ENCODE data around the gene ADGRG3.

Gene ADGRG3, protein sequence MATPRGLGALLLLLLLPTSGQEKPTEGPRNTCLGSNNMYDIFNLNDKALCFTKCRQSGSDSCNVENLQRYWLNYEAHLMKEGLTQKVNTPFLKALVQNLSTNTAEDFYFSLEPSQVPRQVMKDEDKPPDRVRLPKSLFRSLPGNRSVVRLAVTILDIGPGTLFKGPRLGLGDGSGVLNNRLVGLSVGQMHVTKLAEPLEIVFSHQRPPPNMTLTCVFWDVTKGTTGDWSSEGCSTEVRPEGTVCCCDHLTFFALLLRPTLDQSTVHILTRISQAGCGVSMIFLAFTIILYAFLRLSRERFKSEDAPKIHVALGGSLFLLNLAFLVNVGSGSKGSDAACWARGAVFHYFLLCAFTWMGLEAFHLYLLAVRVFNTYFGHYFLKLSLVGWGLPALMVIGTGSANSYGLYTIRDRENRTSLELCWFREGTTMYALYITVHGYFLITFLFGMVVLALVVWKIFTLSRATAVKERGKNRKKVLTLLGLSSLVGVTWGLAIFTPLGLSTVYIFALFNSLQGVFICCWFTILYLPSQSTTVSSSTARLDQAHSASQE

DNA sequence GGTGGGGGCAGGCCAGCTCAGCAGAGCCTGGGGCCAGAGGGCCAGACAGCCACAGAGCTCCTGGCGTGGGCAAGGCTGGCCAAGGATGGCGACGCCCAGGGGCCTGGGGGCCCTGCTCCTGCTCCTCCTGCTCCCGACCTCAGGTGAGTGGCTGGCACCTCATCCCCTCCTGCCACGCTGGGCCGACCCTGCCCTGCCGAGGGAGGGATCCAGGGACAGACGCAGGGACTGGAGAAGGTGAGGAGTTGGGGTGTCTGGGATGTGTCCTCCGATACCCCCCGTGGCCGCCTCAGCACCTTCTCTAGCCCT, at the start of gene ADGRG3:
Gene ADGRG3 (plus strand): TSS at position 44 of the 309 bp plus-strand sequence. CDS start 42 bp downstream, at position 86.
- no peak for DNase-seq (ENCODE audit: low read depth)

- no peak for DNase-seq (ENCODE audit: low read depth)
Measured at GRCh38 chr16:57619133-57619605, 48.9 kb upstream of the ADGRG3 start.

- DNase-seq (ENCODE audit: low read depth): no peak
Measured at GRCh38 chr16:57619606-57620334, 48.3 kb upstream of the ADGRG3 start.

DNA sequence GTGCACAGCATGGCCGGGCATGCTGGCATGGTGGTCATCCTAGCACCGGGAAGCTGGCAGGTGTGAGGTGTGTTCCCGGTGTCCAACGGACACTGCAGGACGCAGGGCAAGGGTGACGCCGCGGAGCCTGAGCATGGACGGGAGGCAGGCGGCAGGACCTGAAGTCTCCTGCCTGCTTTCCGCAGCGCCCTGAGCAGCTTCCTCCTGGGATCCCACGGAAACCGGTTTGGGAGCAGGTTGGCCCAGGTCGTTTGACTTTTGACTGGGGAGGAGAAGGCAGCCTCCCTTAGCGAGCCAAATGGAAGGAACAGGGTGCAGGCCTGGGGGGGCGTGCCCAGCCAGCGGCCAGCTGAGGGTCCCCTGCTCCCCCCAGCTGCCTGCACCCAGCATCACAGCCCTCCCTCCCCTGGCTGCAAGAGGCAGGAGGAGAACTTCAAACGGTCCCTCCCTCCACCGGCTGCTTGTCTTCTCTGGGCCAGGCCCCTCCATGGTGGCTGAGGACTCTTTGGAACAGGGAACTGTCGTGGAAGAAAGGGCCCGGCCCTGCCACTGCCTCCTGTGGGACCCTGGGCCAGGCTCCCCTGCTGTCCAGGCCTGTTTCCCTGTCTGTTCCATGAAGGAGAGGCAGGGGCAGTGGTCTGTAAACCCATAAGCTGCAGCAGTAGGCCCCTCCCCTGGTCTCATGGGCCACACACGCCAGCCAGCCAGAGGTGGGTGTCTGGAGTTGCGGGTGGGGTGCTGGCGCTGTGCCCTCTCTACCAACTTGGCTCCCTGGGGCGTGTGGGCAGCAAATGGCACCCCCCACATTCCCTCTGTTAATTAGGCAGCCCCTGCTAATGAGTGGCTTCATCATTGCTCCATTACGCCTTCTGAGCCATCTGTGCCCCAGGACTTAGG, 47.5 kb upstream of the ADGRG3 start:
- DNase-seq (ENCODE audit: low read depth): no peak

DNA sequence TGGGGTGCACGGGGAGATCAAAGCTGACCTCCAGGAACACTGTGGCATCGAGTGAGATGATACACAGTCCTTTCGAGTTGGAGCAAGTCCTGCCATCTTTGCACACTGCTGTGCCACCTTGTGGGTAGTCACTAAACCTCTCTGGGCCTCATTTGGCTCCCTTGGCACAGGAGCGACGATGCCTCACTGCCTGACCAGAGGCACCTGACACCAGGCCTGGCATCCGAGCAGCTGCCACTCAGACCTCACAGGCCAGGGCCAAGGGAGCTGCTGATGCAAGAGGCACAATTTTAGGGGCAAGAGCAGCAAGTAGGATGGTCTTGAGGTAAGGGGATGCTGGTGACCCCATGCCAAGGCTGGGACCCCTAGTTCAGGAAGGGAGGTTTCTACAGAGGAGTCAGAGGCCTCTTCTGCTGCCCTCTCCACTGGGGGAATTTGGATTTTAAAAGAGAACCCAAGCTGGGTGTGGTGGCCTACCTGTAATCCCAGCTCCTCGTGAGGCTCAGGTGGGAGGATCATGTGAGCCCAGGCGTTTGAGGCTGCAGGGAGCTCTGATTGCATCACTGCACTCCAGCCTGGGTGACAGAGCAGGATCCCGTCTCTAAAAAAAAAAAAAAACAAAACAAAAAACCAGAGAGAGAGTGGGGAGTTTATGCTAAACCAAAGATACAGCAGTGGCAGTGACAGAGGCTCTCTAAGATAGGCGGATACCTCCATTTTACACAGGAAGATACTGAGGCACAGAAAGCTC, 46.4 kb upstream of the ADGRG3 start:
- no peak for DNase-seq (ENCODE audit: low read depth)

DNA sequence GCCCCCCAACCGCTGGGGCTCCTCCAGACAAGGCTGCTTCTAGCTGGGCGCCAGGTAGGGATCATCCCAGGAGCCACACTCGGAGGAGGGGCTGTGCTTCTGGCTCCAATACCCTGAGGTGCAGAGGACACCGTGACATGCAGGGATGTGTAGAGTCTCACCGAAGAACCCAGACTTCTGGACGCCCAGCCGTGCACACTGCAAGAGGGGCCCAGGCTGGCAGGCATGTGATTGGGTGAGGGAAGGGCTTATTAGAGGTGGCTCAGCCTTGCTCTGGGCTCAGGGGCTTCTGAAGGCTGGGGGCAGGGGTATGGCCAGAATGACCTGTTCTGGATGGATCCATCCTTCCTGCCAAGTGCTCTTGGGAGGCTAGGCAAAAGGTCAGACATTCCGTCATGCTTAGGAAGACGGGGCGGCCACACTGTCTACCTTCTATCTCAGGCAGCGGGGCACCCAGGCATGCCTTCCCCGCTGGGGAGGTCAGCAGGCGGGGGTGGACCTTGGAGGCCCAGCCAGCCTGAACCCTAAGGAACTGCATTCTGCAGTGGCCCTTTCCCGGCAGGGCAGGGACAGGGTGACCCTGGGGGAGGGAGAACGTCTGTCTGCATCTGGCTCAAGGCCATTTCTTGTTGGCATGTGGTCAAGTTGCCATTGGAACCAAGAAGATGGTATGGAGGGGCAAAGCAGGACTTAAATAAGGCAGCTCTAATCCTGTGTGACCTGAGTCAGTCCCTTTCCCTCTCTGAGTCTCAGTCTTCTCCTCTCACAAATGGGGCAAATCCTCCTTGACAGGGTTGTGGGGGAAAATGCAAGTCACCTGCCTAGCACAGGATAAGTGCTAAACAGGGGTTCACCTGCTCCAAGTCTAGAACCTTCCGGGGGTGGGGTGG, 45.5 kb upstream of the ADGRG3 start:
- no peak for DNase-seq (ENCODE audit: low read depth)

- DNase-seq (ENCODE audit: low read depth): no peak
Measured at GRCh38 chr16:57623251-57624043, 44.7 kb upstream of the ADGRG3 start.

DNA sequence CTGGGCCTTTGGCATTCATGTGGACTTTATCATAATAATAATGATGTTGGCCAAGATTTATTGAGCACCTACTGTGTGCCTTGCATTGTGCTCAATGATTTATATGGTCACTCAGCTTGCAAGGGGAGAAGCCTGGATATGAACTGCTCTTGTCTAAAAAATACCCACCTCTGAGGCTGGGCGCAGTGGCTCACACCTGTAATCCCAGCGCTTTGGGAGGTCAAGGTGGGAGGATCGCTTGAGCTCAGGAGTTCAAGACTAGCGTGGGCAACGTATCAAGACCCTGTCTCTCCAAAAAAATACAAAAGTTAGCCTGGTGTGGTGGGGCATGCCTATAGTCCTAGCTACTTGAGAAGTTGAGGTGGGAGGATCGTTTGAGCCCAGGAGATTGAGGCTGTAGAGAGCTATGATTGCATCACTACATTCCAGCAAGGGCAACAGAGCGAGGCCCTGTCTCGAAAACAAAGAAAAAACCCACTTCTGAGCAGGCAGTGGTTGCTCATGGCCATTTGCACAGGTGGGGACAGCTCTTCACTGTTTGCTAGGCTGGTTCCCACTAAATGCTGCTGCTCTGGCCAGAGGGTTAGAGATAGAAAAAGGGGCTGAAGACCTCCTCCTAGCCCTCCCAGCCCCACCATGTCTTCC, 43.9 kb upstream of the ADGRG3 start:
- no peak for DNase-seq (ENCODE audit: low read depth)

DNA sequence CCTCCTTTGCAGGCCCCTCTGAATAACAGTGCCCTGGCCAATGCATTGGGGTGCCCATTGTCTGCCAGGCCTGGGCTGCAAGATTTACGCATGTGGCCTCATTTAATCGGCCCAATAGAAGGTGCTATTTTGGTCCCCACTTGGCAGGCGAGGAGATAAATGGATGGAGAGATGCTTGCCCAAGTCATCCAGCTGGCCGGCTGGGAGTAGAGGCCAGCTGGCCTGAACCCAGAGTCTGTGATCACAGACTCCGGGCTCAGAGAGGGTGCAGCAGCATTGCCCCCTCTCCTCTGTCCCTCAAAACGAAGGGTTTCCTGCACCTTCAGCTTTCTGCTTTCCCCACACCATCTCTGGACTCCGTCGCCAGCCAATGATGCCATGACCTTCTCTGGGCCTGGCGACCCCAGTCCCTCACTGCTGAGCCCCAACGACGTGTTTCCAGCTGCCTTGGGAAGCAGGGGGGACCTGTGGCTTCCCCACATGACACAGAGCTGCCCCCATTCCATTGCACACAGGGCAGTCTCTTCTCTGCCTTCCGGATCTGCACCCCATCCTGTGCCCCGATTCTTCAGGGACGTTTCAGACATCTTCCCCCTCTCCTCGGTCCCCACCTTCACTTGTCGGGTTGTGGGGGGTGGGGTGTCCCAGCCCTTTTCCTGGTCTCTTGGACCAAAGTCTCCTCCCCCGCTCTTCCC, 43.2 kb upstream of the ADGRG3 start:
- no peak for DNase-seq (ENCODE audit: low read depth)

GRCh38 chr16:57626420-57627170, 41.5 kb upstream of the ADGRG3 start:
- no peak for DNase-seq (ENCODE audit: low read depth)

- no peak for DNase-seq (ENCODE audit: low read depth)
Measured at GRCh38 chr16:57627184-57627871, 40.8 kb upstream of the ADGRG3 start.

- DNase-seq (ENCODE audit: low read depth): peak; percentile 26
Measured at GRCh38 chr16:57628008-57628781, 39.9 kb upstream of the ADGRG3 start, which contains the start of gene ADGRG1. TSS of gene ADGRG1 (plus strand) at chr16:57628630. CDS start at chr16:57650288, 21,658 bp downstream.

DNA sequence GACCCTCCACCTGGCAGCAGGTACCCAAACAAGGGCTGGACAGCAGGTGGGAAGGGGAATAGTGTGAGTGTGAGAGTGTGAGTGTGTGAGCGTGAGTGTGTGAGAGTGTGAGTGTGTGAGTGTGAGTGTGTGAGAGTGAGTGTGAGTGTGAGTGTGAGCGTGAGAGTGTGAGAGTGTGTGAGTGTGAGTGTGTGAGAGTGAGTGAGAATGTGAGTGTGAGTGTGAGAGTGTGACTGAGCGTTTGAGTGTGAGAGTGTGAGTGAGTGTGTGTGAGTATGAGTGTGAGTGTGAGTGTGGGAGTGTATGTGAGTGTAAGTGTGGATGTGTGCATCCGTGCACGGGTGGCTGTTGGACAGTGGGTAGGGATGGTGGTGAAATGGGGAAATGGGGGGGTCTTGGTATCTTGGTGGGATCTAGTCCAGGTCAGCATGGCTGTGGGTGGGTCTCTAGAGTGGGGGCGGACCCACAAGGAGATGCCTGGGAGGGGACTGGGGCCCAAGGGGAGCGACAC, 39.3 kb upstream of the ADGRG3 start:
- no peak for DNase-seq (ENCODE audit: low read depth)

DNA sequence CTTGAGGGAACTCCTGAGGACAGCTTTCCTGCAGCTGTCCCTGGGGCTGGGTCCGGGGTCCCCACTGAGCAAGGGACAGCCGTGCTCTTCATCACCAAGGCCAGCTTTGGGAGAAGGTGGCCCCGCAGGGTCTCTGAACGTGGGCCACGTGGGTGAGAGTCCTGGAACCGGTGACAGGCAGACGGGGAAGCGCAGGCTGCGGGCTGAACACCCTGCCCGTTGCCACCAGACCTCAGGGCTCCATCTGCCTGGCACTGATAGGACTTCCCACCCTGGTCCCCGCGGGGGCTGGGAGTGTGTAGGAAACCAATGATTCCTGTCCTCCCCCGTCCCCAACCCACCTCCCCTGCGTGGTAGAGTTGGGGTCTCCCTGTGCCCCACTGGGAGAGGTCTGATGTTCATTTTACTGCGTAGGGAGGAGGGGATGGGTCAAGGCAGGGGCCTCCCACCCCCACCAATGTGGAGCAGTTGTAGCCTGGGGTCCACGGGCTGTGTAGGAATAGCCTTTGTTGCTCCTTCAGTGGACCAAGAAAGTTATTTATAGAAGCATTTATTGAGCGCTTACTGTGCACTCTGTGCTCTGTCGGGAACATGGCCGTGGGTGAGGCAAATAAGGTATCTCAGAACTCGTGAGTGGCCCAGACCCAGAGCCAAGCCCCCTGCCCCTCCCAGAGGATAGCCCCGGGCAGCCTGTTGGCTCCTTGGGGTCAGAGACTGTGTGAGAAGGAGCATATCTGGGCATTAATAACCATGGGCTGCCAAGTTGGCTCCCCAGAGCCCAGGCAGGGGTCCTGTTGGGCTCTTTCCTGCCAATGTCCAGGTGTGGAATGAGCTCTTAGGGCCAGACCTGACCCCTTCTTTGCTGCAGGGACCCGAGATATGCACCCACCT, 38.3 kb upstream of the ADGRG3 start:
- no peak for DNase-seq (ENCODE audit: low read depth)

GRCh38 chr16:57630407-57630797, 37.7 kb upstream of the ADGRG3 start:
- DNase-seq (ENCODE audit: low read depth): no peak
